ENCODE measurements around the gene PDE1A.
"Not testable (repeated sequence)": the region's sequence is repeated elsewhere in the genome, so short reads cannot be mapped to it uniquely, and the experiment has no call there.

The PDE1A gene

GRCh38 chr2:182404975-182405561 is 21.8 kb downstream of the PDE1A start:
- no peak for DNase-seq

GRCh38 chr2:182404092-182404491 is 22.7 kb downstream of the PDE1A start:
- no peak for DNase-seq

DNA sequence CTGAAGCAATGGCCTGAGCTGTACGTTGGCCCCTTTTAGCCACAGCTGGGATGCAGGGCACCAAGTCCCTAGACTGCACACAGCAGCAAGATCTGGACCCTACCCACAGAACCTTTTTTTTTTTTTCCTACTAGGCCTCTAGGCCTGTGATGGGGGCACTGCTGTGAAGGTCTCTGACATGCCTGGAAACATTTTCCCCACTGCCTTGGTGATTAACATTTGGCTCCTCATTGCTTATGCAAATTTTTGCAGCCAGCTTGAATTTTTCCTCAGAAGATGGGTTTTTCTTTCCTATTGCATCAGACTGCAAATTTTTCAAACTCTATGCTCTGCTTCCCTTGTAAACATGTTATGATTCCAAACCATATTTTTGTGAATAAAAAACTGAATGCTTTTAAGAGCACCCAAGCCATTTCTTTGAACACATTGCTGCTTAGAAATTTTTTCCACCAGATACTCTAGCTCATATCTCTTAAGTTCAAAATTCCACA is 33.5 kb downstream of the PDE1A start:
- no peak for DNase-seq

DNA sequence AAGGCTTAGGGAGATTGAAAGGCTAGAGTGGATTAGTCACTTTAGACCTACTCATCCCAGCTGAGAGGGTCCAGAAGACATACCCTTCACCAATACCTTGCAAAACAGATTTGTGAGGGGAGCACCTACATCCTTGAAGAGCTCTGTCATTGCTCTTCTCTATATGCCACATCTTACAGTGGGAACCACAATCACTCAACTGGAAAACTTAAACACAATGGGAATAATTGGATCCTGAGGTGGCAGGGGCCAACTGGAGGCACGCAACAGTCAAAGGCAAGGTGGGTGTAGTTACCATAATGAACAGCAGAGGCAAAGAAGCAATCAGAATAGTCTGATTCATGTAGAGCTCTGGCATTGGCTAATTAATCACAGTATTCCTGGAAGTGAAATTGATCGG is 35.4 kb downstream of the PDE1A start:
- no peak for DNase-seq

DNA sequence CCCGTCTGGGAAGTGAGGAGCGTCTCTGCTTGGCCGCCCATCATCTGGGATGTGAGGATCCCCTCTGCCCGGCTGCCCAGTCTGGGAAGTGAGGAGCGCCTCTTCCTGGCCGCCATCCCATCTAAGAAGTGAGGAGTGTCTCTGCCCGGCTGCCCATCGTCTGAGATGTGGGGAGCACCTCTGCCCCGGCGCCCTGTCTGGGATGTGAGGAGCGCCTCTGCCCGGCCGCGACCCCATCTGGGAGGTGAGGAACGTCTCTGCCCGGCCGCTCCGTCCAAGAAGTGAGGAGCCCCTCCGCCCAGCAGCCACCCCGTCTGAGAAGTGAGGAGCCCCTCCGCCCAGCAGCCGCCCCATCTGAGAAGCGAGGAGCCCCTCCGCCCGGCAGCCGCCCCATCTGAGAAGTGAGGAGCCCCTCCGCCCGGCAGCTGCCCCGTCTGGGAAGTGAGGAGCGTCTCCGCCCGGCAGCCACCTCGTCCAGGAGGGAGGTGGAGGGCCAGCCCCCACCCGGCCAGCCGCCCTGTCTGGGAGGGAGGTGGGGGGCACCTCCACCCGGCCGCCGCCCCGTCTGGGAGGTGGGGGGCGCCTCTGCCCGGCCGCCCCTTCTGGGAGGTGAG is 40.5 kb downstream of the PDE1A start:
- DNase-seq = not testable (repeated sequence)

GRCh38 chr2:182384860-182385259 is 42.0 kb downstream of the PDE1A start:
- no peak for DNase-seq

DNA sequence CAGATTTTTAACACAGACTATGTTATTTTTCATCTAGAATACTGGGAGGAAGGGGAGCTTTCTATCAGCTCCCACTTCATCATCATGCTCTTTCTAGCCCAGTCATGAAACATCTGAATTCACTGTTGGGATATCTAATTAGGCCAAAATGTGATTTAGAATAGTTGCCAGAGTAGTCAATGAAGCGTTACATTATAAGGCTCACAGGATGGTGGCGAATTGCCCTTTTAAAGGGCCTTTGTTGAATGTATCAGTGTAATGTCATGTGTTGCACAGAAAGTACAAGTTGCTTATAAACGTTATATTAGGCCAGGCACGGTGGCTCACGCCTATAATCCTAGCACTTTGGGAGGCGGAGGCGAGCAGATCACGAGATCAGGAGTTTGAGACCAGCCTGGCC is 45.6 kb downstream of the PDE1A start:
- DNase-seq = no peak

DNA sequence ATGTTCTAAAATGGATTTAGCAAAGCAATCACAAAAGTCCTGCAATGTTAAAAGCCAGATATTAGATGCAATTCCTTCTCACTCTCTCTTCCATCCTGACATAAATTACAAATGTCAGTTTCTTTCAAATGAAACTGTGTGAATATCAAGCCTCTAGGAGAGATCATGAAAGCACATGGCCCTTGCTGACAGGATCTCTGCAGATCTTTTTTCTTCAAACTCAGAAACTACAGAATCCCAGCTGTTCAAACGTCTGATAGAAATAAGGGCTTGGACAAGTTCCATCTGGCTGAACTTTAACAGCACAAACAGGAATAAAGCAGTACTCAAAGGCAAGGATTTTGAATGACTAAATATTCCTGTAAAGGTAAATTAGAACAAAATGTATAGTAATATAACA is 47.6 kb downstream of the PDE1A start:
- DNase-seq = no peak

DNA sequence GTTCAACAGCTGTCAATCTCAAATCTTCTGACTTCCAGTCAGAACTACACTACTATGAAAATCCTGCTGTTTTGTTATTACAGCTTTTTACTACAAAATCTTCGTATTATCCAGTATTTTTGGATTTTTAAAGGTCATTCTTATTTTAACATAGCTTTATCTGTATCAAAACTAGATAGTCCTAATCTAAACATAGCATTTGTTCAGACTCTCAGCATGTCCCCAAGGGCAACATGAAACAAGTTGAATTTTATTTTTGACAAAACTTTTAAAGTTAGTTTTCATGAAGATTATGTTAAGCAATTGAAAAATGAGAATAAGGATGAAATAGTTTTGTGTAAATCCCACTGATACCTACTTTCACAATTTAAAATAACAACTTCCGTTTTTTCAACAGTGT is 48.1 kb downstream of the PDE1A start:
- DNase-seq = no peak

- no peak for DNase-seq
These were observed 49.4 kb downstream of the PDE1A start for GRCh38 chr2:182377467-182377866.

- no peak for DNase-seq
These were observed 51.0 kb downstream of the PDE1A start for GRCh38 chr2:182375862-182376261.

DNA sequence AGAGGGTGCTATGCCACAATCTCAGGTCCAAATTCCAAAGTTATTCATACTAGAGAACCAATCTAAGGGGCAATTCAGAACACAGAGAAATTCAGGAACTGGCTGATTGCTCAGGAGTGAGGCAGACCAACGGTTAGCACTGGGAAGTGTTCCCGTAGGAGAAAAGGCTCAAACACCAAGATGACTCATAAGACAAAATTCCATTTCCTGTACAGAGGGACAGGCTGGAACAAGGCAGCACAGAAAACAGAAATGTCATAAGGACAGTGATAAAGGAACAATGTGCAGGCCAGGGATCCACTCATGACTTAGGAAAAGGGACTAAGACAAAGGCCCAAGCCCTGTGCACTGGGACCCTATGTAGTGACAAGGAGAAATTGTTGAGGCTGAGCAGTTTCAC is 54.2 kb downstream of the PDE1A start:
- DNase-seq = no peak

- no peak for DNase-seq
These were observed 57.8 kb downstream of the PDE1A start for GRCh38 chr2:182368996-182369395.

- DNase-seq = no peak
These were observed 58.4 kb downstream of the PDE1A start for GRCh38 chr2:182368446-182368845.

GRCh38 chr2:182367401-182367800 is 59.4 kb downstream of the PDE1A start:
- no peak for DNase-seq

- DNase-seq = no peak
These were observed 60.2 kb downstream of the PDE1A start for GRCh38 chr2:182366628-182367027.

DNA sequence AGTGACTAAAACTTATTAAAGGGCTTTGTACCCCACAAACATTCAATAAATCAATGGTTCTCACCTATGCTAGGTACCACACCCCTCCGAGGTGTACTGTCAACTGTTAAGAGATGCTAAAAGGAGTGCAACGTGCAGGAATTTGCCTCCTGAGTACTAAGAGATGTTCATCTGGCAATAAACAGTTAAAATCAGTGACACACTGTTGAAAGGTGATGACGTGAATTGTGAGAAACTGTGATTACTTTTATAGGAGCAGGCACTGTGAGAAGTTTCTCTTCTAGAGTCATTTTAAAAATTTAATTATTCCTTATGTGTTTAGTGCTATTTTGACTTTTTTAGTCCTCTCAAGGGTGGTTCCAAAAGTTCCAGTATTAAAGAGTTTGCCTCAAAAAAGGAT is 61.0 kb downstream of the PDE1A start:
- DNase-seq = no peak

GRCh38 chr2:182361477-182361876 is 65.4 kb downstream of the PDE1A start:
- no peak for DNase-seq

- no peak for DNase-seq
These were observed 66.1 kb downstream of the PDE1A start for GRCh38 chr2:182360663-182361260.

DNA sequence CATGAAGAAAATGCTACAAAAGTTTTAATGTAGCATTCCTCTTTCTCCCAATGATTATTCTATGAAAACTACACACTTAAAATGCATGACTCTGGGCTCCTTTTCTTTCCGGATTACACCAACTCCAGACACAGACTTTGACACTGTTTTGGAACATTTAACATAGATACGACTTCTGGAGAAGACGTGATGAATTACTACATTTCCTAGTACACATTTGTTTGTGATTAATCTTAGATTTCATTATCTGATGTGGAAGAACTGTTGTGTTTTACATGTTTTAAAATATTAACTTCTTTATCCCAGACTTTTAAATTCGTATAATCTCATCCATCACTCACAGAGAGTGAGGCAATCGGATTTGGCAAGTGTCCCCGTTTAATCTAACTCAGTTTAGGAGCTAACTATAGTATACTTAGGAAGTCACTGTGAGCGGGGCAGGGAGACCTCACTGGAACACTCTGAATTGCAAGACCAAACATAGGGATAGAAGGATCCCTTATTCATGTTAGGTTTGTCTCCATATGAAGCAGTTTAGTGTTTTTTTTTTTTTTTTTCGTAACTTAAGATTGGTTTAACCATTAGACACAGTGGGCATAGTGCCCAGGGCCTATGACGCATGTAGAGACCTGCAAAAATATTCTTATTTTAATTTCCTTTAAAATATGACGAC is 66.7 kb downstream of the PDE1A start:
- no peak for DNase-seq

DNA sequence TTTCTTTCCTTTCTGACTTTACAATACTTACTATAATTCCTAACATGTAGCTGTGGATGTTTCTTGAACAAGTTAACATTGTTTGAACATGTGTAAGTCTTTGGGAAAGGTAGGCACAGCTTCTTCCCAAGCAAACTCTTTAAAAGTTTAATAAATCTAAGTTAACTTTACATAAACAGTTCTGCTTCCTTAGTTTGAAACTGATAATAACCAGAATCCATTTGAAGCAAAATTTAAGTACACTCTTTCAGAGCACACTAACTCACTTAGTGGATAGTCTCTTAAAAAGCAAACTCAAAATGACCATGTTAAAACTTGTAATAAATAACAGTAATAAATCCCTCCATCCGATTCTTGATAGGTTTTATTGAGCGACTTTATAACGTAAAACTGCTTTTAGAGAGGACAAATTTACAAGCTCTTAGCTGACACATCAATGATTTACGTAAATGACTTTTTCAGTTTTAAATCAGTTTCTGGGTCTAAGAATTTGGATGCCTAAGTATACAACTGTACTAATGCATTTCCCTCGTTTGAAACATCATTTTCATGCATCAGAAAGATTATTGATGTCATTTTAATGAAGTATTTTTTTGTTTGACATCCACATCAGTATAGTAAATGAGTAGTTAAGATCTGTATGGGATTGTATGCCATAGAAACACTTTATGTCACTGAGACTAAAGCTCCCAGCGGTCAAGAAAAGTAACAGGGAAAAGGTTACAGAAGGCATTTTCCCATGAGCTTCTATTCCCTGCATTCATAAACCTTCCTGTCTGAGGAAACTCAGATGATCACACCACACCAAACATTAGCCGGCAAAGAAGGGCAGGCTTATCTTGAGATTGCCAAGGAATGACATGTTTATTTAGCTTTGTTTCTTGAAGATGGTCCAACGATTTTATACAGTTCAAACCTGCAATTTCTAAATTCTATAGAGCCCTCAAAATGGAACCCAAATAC is 67.5 kb downstream of the PDE1A start:
- no peak for DNase-seq

- no peak for DNase-seq
These were observed 68.2 kb downstream of the PDE1A start for GRCh38 chr2:182358601-182359000.

DNA sequence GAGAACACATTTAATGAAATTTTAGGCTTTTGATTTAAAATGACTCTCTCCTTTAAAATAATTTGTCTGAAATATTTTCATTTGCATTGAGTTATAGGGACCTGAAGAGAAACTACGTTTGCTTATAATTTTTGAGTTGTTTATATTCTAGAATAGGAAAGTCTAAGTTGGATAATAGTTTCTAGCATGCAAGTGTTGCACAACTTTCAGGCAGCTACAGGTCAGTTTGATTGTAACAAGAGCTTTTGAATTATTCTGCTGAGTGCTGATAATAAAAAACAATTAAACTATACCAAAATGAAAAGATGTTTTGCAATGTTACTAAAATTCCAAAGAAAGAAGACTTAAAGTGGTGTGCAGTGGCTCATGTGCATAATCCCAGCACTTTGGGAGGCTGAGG is 71.0 kb downstream of the PDE1A start:
- DNase-seq = no peak

Measured in activated effector memory CD4-positive, alpha-beta T cell treated with Interleukin-2 at 50 U/mL for 16 hours (primary cell).